Suprapubic skin (tissue), 4 donors: Measurements from ENCODE around the gene DNAJC9. TPM values are rescaled to one million over a fixed set of nuclear protein-coding genes. Genes with fewer than 3 reads are reported as not detected.

Experiments used
- DNase-seq, 2 donors: peaks; one replicate each; pipeline ENCODE4 v3.0.0-alpha.2; 2019; ENCODE audit warnings: low spot score in 2 of 2
- H3K27ac ChIP-seq: fragments of 200-600 bp; sonication (generic); one replicate; pipeline ENCODE4 v1.5.1; 2019
- H3K27me3 ChIP-seq: fragments of 200-600 bp; sonication (generic); one replicate; pipeline ENCODE4 v1.5.1; 2019
- H3K36me3 ChIP-seq: fragments of 200-600 bp; sonication (generic); one replicate; pipeline ENCODE4 v1.5.1; 2019
- H3K4me1 ChIP-seq: fragments of 200-600 bp; sonication (generic); one replicate; pipeline ENCODE4 v1.5.1; 2019
- H3K4me3 ChIP-seq: fragments of 200-600 bp; sonication (generic); one replicate; pipeline ENCODE4 v1.5.1; 2019; ENCODE audit warnings: mild to moderate bottlenecking
- H3K9me3 ChIP-seq: fragments of 200-600 bp; sonication (generic); one replicate; pipeline ENCODE4 v1.5.1; 2019
- EP300 ChIP-seq: sonication (generic); formaldehyde crosslinking; IDR thresholded peaks from one replicate; pipeline ENCODE4 v1.6.1; 2017; ENCODE audit warnings: antibody characterized with exemption
- POLR2A ChIP-seq, 2 donors: fragments of 450-650 bp; IDR thresholded peaks; one replicate each; pipeline ENCODE4 v1.6.1; 2017; ENCODE audit warnings: antibody characterized with exemption in 2 of 2, mild to moderate bottlenecking in 2 of 2, moderate library complexity in 2 of 2
- POLR2AphosphoS5 ChIP-seq, 3 donors: sonication (generic); formaldehyde crosslinking; IDR thresholded peaks; one replicate each; pipeline ENCODE4 v1.6.1; 2017; ENCODE audit warnings: antibody characterized with exemption in 3 of 3
- whole genome bisulfite sequencing: methylation state at CpG from one replicate; pipeline ENCODE4 v1.1.5; 2018; 5-methylcytosine and 5-hydroxymethylcytosine counted together
- total RNA-seq, 4 donors: library from RNA; depleted of rRNA; stranded (reverse); fragments of >200 nt; gene quantifications; one replicate each; pipeline ENCODE4 v1.1.0, GENCODE V29; 2016
- TF ChIP-seq, protein P1 (sequence below), 2 donors: fragments of 200-600 bp in 1 of 2; fragments of 450-650 bp in 1 of 2; sonication (generic) in 1 of 2; IDR thresholded peaks; one replicate each; pipeline ENCODE4 v1.5.1; 2016 to 2019; ENCODE audit warnings: antibody characterized with exemption in 2 of 2, mild to moderate bottlenecking in 1 of 2, moderate library complexity in 1 of 2

DNAJC9 gene
- total RNA-seq, 4 donors from 2014 or later = 15.1 to 22.0 (median 19.6) TPM

DNA sequence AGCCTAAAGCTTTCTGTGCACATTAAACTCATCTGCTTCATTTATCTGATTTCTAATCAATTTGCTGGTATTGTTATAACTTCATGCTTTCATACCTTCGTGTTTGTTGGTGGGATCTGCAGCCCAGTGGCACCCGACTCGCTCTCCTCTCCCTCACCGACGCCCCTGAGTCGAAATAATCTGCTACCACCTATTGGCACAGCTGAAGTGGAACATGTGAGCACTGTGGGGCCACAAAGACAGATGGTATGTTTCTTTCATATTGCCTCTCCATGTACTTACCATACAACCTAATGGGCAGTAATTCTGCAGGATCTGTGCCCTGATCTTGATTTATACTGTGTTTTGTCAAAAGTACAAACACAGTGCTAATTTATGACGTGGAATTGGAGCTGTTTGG lies 12.4 kb downstream of the DNAJC9 start:
- peaks cover 60% of the 10 kb centered on the region for H3K36me3 ChIP-seq
- no peaks in the 10 kb centered on the region for H3K27me3 ChIP-seq
- no peak for DNase-seq
- H3K9me3 ChIP-seq = no peaks in the 10 kb centered on the region
- WGBS = 89% methylated on average over 7 of the region's 7 CpGs
- no peak overlapping the region for H3K27ac ChIP-seq
- H3K4me1 ChIP-seq = no peaks in the 10 kb centered on the region
- no peak overlapping the region for H3K4me3 ChIP-seq
- TF ChIP-seq, protein P1, sequence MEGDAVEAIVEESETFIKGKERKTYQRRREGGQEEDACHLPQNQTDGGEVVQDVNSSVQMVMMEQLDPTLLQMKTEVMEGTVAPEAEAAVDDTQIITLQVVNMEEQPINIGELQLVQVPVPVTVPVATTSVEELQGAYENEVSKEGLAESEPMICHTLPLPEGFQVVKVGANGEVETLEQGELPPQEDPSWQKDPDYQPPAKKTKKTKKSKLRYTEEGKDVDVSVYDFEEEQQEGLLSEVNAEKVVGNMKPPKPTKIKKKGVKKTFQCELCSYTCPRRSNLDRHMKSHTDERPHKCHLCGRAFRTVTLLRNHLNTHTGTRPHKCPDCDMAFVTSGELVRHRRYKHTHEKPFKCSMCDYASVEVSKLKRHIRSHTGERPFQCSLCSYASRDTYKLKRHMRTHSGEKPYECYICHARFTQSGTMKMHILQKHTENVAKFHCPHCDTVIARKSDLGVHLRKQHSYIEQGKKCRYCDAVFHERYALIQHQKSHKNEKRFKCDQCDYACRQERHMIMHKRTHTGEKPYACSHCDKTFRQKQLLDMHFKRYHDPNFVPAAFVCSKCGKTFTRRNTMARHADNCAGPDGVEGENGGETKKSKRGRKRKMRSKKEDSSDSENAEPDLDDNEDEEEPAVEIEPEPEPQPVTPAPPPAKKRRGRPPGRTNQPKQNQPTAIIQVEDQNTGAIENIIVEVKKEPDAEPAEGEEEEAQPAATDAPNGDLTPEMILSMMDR (IDR thresholded peaks at IDR 0.05) = no peak
- no peak for TF ChIP-seq POLR2AphosphoS5 (IDR thresholded peaks at IDR 0.05)
- no peak for TF ChIP-seq POLR2A (IDR thresholded peaks at IDR 0.05)
- TF ChIP-seq EP300 = no peak

DNA sequence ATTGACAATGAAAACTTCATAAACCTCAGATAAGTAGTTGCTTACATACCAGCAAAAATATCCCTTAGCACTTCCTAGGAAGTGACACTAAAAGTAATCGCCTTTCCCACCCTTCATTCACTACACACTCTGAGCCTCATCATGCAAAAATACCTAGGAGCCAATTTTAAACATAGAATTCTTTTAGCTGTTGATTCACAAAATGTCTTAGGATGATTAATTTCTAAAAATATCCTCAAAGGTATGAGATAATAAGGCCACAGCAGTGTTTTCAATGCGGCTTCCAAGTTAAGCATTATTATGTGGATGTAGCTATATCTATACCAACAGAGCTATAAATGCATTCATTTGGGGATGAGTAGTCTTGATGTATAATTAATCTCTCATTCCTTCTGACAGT lies 13.2 kb downstream of the DNAJC9 start:
- TF ChIP-seq, protein P1 (IDR thresholded peaks at IDR 0.05) = no peak
- TF ChIP-seq POLR2A (IDR thresholded peaks at IDR 0.05) (no peak), POLR2AphosphoS5 (IDR thresholded peaks at IDR 0.05) (no peak), EP300 (no peak)
- Histone ChIP-seq H3K9me3 (no peaks in the 10 kb centered on the region), H3K36me3 (peaks cover 57% of the 10 kb centered on the region), H3K27ac (no peak overlapping the region), H3K27me3 (no peaks in the 10 kb centered on the region), H3K4me3 (no peak overlapping the region), H3K4me1 (no peaks in the 10 kb centered on the region)
- WGBS = 80% methylated on average over 2 of the region's 2 CpGs
- DNase-seq = no peak

DNA sequence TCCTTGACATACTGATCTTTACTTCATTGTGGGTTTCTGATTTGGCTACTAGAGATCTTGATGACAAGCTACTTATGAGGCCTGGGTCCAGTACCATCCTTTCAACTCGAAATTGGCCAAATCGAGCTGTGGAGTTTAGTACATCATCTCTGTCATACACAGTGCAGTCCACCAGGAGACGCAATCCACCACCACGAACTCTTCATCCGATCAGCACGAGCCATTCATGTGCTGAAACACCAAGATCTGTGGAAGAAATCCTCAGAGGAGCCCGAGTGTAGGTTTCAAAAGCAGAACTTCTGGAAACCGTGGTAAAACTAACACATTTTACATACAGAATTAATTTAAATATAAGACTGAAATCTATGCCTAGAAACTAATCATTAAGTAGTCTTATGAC lies 14.2 kb downstream of the DNAJC9 start:
- no peak overlapping the region for H3K4me3 ChIP-seq

DNA sequence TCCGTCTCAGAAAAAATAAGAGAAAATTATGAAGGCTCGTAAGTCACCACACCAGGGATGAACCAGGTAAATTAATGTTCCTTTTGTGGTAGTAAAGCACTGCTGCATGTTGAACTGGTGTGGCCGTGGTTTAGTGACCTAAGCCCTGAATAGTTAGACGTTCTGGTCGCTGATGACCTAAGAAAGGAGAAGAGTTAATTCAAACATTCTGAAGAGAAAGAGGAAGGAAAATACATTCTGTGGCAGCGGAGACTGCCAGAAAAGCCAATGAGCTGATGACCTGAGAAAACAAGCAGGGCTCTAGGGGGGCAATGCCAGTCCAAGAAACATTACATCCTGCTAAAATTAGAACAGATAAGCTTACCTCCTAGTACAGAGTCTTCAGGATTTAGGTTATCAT lies 17.5 kb downstream of the DNAJC9 start:
- TF ChIP-seq POLR2AphosphoS5 (IDR thresholded peaks at IDR 0.05) (no peak), EP300 (no peak), POLR2A (IDR thresholded peaks at IDR 0.05) (no peak)
- TF ChIP-seq, protein P1 (IDR thresholded peaks at IDR 0.05) = no peak
- H3K27me3 ChIP-seq = no peaks in the 10 kb centered on the region
- H3K9me3 ChIP-seq = no peaks in the 10 kb centered on the region
- WGBS = 80% methylated on average over 6 of the region's 6 CpGs
- H3K4me1 ChIP-seq = no peaks in the 10 kb centered on the region
- no peak for DNase-seq
- H3K4me3 ChIP-seq = no peak overlapping the region
- H3K36me3 ChIP-seq = peaks cover 32% of the 10 kb centered on the region
- no peak overlapping the region for H3K27ac ChIP-seq

More for the DNA sequence above, 14.2 kb downstream of the DNAJC9 start:
- peaks cover 57% of the 10 kb centered on the region for H3K36me3 ChIP-seq
- no peaks in the 10 kb centered on the region for H3K27me3 ChIP-seq
- WGBS = 88% methylated on average over 8 of the region's 8 CpGs
- DNase-seq = no peak
- TF ChIP-seq, protein P1 (IDR thresholded peaks at IDR 0.05) = no peak
- no peak overlapping the region for H3K27ac ChIP-seq
- H3K4me1 ChIP-seq = no peaks in the 10 kb centered on the region
- no peaks in the 10 kb centered on the region for H3K9me3 ChIP-seq

DNA sequence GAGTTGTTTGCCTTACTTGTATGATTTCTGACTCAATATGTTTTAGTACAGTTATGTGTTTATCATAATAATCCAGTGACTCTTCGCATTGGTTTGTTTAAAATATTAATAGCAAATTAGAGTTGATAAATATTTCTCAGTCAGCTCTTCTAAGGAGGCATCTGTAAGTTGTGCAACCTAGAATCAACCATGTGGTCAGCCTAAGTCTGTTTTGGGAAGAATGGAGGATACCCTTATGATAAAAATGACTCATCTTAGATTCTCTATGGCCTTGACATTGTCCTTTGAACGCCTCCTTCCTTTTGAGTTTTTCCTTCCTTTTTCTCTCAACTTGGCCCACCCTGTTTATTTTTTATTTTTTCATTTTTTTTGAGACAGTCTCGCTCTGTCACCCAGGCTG lies 18.8 kb downstream of the DNAJC9 start:
- H3K4me1 ChIP-seq = no peaks in the 10 kb centered on the region
- H3K27me3 ChIP-seq = no peaks in the 10 kb centered on the region
- peaks cover 20% of the 10 kb centered on the region for H3K36me3 ChIP-seq
- 84% methylated on average over 3 of the region's 3 CpGs for WGBS
- H3K27ac ChIP-seq = no peak overlapping the region
- no peak for DNase-seq
- H3K4me3 ChIP-seq = no peak overlapping the region
- no peaks in the 10 kb centered on the region for H3K9me3 ChIP-seq
- no peak for TF ChIP-seq POLR2A (IDR thresholded peaks at IDR 0.05)
- no peak for TF ChIP-seq EP300
- TF ChIP-seq POLR2AphosphoS5 (IDR thresholded peaks at IDR 0.05) = no peak
- TF ChIP-seq, protein P1 (IDR thresholded peaks at IDR 0.05) = no peak
